HepG2 (cell line): ENCODE measurements around the gene NT5DC1. TPM values are rescaled to one million over a fixed set of nuclear protein-coding genes. Genes with fewer than 3 reads are reported as not detected.

Experiments used
- BCLAF1 ChIP-seq: fragments of 450-650 bp; IDR thresholded peaks from 2 replicates; pipeline ENCODE4 v1.6.1; 2017; ENCODE audit warnings: mild to moderate bottlenecking
- BRF2 ChIP-seq: sonication (generic); formaldehyde crosslinking; IDR thresholded peaks from 2 replicates; pipeline ENCODE4 v1.8.1; 2022; ENCODE audit warnings: mild to moderate bottlenecking, missing genetic modification reagents
- FOXJ3 ChIP-seq: sonication (generic); formaldehyde crosslinking; IDR thresholded peaks from 2 replicates; pipeline ENCODE4 v1.4.0; 2020; ENCODE audit warnings: missing genetic modification reagents, mild to moderate bottlenecking, borderline replicate concordance
- FOXM1 ChIP-seq: sonication (generic); formaldehyde crosslinking; IDR thresholded peaks from 2 replicates; pipeline ENCODE4 v1.5.0; 2020; ENCODE audit warnings: missing genetic modification reagents
- HNRNPH1 ChIP-seq: fragments of 200-400 bp; formaldehyde crosslinking; optimal IDR thresholded peaks from 2 replicates; pipeline ENCODE3; 2017; ENCODE audit warnings: mild to moderate bottlenecking, low read depth, low read length
- ISL2 ChIP-seq: sonication (generic); formaldehyde crosslinking; IDR thresholded peaks from 2 replicates; pipeline ENCODE4 v1.5.0; 2020; ENCODE audit warnings: missing genetic modification reagents
- JDP2 ChIP-seq: sonication (generic); formaldehyde crosslinking; IDR thresholded peaks from 2 replicates; pipeline ENCODE4 v1.8.1; 2022; ENCODE audit warnings: missing genetic modification reagents, borderline replicate concordance
- MEIS1 ChIP-seq: sonication (generic); formaldehyde crosslinking; IDR thresholded peaks from 2 replicates; pipeline ENCODE4 v1.9.0; 2021; ENCODE audit warnings: mild to moderate bottlenecking, missing genetic modification reagents, moderate library complexity, borderline replicate concordance
- NCOA2 ChIP-seq: sonication (generic); formaldehyde crosslinking; IDR thresholded peaks from 2 replicates; pipeline ENCODE4 v1.8.0; 2022; ENCODE audit warnings: inconsistent platforms
- RORA ChIP-seq: sonication (generic); formaldehyde crosslinking; IDR thresholded peaks from 2 replicates; pipeline ENCODE4 v1.5.0; 2020; ENCODE audit warnings: mild to moderate bottlenecking, missing genetic modification reagents, moderate library complexity
- XRCC5 ChIP-seq: fragments of 200-400 bp; formaldehyde crosslinking; optimal IDR thresholded peaks from 2 replicates; pipeline ENCODE3; 2017; ENCODE audit warnings: mild to moderate bottlenecking, low read length
- ZNF569 ChIP-seq: sonication (generic); formaldehyde crosslinking; IDR thresholded peaks from 2 replicates; pipeline ENCODE4 v1.5.0; 2020; ENCODE audit warnings: mild to moderate bottlenecking, missing genetic modification reagents, moderate library complexity, borderline replicate concordance
- ZNF576 ChIP-seq: sonication (generic); formaldehyde crosslinking; IDR thresholded peaks from 2 replicates; pipeline ENCODE4 v1.4.0; 2020; ENCODE audit warnings: mild to moderate bottlenecking, missing genetic modification reagents
- polyA plus RNA-seq, 8 experiments: library from polyadenylated mRNA; depleted of rRNA in 3 of 8; stranded (reverse) in 7 of 8; unstranded in 1 of 8; fragments of >200 nt; fragmentation: Illumina TruSeq in 4 of 8; extraction: Trizol in 4 of 8; gene quantifications; 2 replicates each; pipeline versions ENCODE4 v1.2.1 to v1.2.3, GENCODE V29; 2011 to 2016; ENCODE audit warnings: low read depth in 4 of 8, missing spikeins in 1 of 8, mixed read lengths in 1 of 8; ENCODE audit not compliant: insufficient read depth in 1 of 8
- total RNA-seq, 5 experiments: library from RNA; depleted of rRNA; stranded (reverse); fragments of >200 nt; fragmentation: Illumina TruSeq; extraction: Trizol; gene quantifications; 2 replicates each; pipeline ENCODE4 v1.2.3, GENCODE V29; 2016; ENCODE audit warnings: low read depth in 1 of 5
- TF ChIP-seq, protein P1 (sequence below): sonication (generic); formaldehyde crosslinking; IDR thresholded peaks from 2 replicates; pipeline ENCODE4 v1.9.0; 2022; ENCODE audit warnings: low read depth, missing genetic modification reagents
- TF ChIP-seq, protein P2 (sequence below): sonication (generic); formaldehyde crosslinking; IDR thresholded peaks from 2 replicates; pipeline ENCODE4 v1.8.0; 2022; ENCODE audit warnings: missing genetic modification reagents, low read depth, mild to moderate bottlenecking, borderline replicate concordance
- TF ChIP-seq, protein P3 (sequence below): sonication (generic); formaldehyde crosslinking; IDR thresholded peaks from 2 replicates; pipeline ENCODE4 v1.5.1; 2020; ENCODE audit warnings: missing genetic modification reagents, mild to moderate bottlenecking, borderline replicate concordance
- TF ChIP-seq, protein P4 (sequence below): sonication (generic); formaldehyde crosslinking; IDR thresholded peaks from 2 replicates; pipeline ENCODE4 v1.5.0; 2020; ENCODE audit warnings: mild to moderate bottlenecking, missing genetic modification reagents

Gene NT5DC1
- total and polyA plus RNA-seq, 2 of the 13 experiments (the other 11 are each of a cell fraction or from before 2014, with no cell fraction given): 27.0 to 56.1 TPM

DNA sequence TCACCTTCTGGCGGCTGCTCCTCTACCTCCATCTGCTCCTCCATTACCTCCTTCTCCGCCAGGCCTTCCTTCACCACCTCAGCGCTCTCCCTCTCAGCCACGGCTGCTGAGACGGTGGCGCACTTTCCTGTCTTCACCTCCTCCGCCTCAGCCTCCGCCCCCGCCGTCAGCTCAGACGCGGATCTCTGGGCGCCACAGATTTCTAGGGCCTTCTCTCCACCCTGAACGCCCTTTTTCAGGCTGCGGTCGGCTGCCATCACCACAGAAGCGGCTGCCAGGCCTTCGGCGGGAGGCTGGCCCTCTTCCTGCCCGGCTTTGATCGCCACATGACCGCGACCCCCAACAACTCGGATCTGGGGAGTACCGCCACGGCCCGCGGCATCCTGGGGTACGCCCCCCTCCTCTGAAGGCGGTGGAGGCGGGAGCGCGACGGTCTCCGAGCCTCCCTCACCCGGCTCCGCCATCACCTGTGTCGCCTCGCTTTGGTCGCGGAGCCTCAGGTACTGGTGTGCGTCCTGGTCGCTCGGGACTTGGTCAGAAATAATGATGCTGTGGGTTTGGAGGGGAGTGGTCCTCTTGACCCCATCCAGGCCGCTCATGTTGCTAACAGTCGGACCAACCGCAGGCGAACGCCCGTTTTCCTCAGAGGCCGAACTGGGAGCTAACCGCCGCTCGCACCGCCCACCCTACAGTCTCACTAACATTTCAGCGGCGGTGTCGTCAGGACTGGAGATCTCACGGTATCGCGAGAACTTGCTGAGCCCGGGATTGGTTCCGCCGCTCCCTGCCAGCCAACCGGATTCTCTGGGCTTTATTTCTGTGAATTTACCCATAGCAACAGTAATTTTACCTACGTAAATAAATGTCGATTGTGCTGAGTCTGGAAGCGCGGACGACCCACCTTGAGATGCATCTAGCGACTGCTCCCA is 178.8 kb downstream of the NT5DC1 start, which contains the start of gene TSPYL1 (continued):
- TF ChIP-seq, protein P1, sequence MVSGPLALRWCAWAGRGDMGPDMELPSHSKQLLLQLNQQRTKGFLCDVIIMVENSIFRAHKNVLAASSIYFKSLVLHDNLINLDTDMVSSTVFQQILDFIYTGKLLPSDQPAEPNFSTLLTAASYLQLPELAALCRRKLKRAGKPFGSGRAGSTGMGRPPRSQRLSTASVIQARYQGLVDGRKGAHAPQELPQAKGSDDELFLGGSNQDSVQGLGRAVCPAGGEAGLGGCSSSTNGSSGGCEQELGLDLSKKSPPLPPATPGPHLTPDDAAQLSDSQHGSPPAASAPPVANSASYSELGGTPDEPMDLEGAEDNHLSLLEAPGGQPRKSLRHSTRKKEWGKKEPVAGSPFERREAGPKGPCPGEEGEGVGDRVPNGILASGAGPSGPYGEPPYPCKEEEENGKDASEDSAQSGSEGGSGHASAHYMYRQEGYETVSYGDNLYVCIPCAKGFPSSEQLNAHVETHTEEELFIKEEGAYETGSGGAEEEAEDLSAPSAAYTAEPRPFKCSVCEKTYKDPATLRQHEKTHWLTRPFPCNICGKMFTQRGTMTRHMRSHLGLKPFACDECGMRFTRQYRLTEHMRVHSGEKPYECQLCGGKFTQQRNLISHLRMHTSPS (CRISPR knock-in tag): peak; percentile 32; the same call in 1 of the 2 replicates
- TF ChIP-seq BRF2 (CRISPR knock-in tag) (peak; percentile 77), XRCC5 (peak; percentile 65), BCLAF1 (no peak), JDP2 (CRISPR knock-in tag) (no peak; the same call in 1 of the 2 replicates), FOXM1 (peak; percentile 60; the same call in 1 of the 2 replicates), FOXJ3 (CRISPR knock-in tag) (peak; percentile 42; the same call in 1 of the 2 replicates), ZNF576 (CRISPR knock-in tag) (no peak; the same call in 1 of the 2 replicates), ISL2 (CRISPR knock-in tag) (peak; percentile 58), ZNF569 (CRISPR knock-in tag) (peak; percentile 85; the same call in 1 of the 2 replicates), RORA (CRISPR knock-in tag) (no peak), MEIS1 (peak; percentile 96), HNRNPH1 (peak; percentile 71), NCOA2 (CRISPR knock-in tag) (no peak)
- TF ChIP-seq, protein P2, sequence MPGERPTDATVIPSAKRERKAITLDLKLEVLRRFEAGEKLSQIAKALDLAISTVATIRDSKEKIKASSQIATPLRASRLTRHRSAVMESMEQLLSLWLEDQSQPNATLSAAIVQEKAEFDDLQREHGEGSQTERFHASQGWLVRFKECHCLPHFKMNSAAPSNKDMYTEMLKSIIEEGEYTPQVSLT (CRISPR knock-in tag): no peak
- TF ChIP-seq, protein P3, sequence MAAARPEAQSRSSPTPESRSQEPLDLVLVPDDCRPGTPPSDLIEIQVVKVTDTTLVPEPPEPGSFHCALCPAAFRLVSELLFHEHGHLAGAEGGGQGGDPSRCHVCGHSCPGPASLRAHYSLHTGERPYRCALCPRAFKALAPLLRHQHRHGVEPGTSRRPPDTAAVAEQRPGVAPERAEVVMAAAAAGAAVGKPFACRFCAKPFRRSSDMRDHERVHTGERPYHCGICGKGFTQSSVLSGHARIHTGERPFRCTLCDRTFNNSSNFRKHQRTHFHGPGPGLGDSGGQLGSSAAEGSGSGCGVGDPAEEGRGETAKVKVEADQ (CRISPR knock-in tag): peak; percentile 78
- TF ChIP-seq, protein P4, sequence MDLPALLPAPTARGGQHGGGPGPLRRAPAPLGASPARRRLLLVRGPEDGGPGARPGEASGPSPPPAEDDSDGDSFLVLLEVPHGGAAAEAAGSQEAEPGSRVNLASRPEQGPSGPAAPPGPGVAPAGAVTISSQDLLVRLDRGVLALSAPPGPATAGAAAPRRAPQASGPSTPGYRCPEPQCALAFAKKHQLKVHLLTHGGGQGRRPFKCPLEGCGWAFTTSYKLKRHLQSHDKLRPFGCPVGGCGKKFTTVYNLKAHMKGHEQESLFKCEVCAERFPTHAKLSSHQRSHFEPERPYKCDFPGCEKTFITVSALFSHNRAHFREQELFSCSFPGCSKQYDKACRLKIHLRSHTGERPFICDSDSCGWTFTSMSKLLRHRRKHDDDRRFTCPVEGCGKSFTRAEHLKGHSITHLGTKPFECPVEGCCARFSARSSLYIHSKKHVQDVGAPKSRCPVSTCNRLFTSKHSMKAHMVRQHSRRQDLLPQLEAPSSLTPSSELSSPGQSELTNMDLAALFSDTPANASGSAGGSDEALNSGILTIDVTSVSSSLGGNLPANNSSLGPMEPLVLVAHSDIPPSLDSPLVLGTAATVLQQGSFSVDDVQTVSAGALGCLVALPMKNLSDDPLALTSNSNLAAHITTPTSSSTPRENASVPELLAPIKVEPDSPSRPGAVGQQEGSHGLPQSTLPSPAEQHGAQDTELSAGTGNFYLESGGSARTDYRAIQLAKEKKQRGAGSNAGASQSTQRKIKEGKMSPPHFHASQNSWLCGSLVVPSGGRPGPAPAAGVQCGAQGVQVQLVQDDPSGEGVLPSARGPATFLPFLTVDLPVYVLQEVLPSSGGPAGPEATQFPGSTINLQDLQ (CRISPR knock-in tag): peak; percentile 24; the same call in 1 of the 2 replicates
